ENCODE measurements around the gene EFNA1.
A peak's percentile ranks its signal among the peaks of the same experiment; 100 is the strongest.

EFNA1 gene, protein sequence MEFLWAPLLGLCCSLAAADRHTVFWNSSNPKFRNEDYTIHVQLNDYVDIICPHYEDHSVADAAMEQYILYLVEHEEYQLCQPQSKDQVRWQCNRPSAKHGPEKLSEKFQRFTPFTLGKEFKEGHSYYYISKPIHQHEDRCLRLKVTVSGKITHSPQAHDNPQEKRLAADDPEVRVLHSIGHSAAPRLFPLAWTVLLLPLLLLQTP

DNA sequence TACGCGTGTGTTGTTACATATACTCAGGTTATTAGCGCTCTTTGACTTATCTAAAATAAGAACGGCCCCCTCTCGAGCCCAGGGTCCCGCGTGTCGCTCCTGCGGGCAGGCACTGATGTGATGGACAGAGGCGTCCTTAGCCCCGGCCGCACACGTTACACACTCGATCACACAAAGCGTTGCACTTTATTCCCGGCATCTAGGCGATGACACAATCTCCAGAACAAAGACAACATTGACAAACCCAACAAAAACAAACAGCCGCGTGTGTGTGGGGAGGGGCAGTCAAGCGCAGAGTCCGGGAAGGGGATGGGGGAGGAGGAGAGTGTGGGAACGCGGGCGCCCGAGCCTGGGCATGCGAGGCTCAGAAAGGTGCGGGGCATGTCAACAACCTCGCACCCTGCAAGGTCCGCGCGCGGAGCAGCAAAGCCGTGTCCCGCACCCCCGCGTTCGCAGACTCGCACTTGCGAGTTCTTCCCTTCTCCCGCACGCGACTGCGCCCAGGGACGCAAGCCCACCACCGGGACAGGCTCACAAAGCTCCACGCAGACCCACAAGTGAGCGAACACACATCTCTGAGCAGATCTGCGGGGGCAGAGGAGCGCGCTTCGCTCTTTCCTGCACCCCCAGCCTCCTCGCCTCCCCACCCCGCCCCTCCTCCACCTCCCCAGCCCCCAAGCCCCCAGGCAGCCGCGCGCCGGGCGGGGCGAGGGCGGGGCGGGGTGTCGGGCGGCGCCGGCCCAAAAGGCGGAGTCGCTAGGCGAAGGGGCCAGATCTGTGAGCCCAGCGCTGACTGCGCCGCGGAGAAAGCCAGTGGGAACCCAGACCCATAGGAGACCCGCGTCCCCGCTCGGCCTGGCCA, at the start of gene EFNA1:
Gene EFNA1 (plus strand): TSS at position 772 of the 862 bp plus-strand sequence. CDS start 102 bp downstream, outside the sequence.
- no peaks in the 10 kb centered on the region for H3K27me3 ChIP-seq (ENCODE audit: control insufficient read depth in 1 of 2, insufficient read depth in 2 of 2, low read length in 2 of 2)

GRCh38 chr1:155078469-155079209, 49.0 kb upstream of the EFNA1 start, which contains the start of gene EFNA3:
Gene EFNA3, plus strand, starts transcription at chr1:155078837. Its CDS starts 105 bp downstream, at chr1:155078942.
- no peaks in the 10 kb centered on the region for H3K36me3 ChIP-seq (ENCODE audit: control insufficient read depth in 1 of 2, insufficient read depth in 2 of 2, low read length in 2 of 2)
- peaks cover 41 to 44% of the 10 kb centered on the region in 2 donors for H3K27me3 ChIP-seq (ENCODE audit: control insufficient read depth in 1 of 2, insufficient read depth in 2 of 2, low read length in 2 of 2)
- no peak within 1 kb of the TSS for H3K27ac ChIP-seq (ENCODE audit: low read depth, low read length)
- peaks cover 42 to 46% of the 10 kb centered on the region in 2 donors for H3K4me1 ChIP-seq (ENCODE audit: control insufficient read depth in 1 of 2, insufficient read depth in 2 of 2, low read length in 2 of 2)
- peak within 1 kb of the TSS; percentile 32 to 44 for H3K4me3 ChIP-seq (ENCODE audit: low read depth in 1 of 2, low read length in 2 of 2)
- H3K9me3 ChIP-seq (ENCODE audit: control insufficient read depth in 1 of 2, low read length in 2 of 2) = no peaks in the 10 kb centered on the region
- peak within 1 kb of the TSS in 1 of 2 donors; percentile 0 for H3K9ac ChIP-seq (ENCODE audit: low read depth in 1 of 2, low read length in 2 of 2)

More for the DNA sequence above, at the start of gene EFNA1:
- H3K9me3 ChIP-seq (ENCODE audit: control insufficient read depth in 1 of 2, low read length in 2 of 2) = no peaks in the 10 kb centered on the region
- peak within 1 kb of the TSS; percentile 64 to 73 for H3K4me3 ChIP-seq (ENCODE audit: low read depth in 1 of 2, low read length in 2 of 2)
- H3K27ac ChIP-seq (ENCODE audit: low read depth, low read length) = peak within 1 kb of the TSS; percentile 96
- peak within 1 kb of the TSS; percentile 84 to 96 for H3K9ac ChIP-seq (ENCODE audit: low read depth in 1 of 2, low read length in 2 of 2)
- H3K36me3 ChIP-seq (ENCODE audit: control insufficient read depth in 1 of 2, insufficient read depth in 2 of 2, low read length in 2 of 2) = peaks cover 8 to 15% of the 10 kb centered on the region in 2 donors
- H3K4me1 ChIP-seq (ENCODE audit: control insufficient read depth in 1 of 2, insufficient read depth in 2 of 2, low read length in 2 of 2) = peaks cover 39 to 69% of the 10 kb centered on the region in 2 donors

- H3K9ac ChIP-seq (ENCODE audit: low read depth in 1 of 2, low read length in 2 of 2) = peak overlapping the region in 1 of 2 donors; percentile 0
- H3K27me3 ChIP-seq (ENCODE audit: control insufficient read depth in 1 of 2, insufficient read depth in 2 of 2, low read length in 2 of 2) = peaks cover 41 to 49% of the 10 kb centered on the region in 2 donors
- H3K27ac ChIP-seq (ENCODE audit: low read depth, low read length) = no peak overlapping the region
- no peaks in the 10 kb centered on the region for H3K9me3 ChIP-seq (ENCODE audit: control insufficient read depth in 1 of 2, low read length in 2 of 2)
- H3K36me3 ChIP-seq (ENCODE audit: control insufficient read depth in 1 of 2, insufficient read depth in 2 of 2, low read length in 2 of 2) = no peaks in the 10 kb centered on the region
- peaks cover 47 to 51% of the 10 kb centered on the region in 2 donors for H3K4me1 ChIP-seq (ENCODE audit: control insufficient read depth in 1 of 2, insufficient read depth in 2 of 2, low read length in 2 of 2)
- H3K4me3 ChIP-seq (ENCODE audit: low read depth in 1 of 2, low read length in 2 of 2) = peak overlapping the region; percentile 22 to 44
These were observed 48.5 kb upstream of the EFNA1 start for GRCh38 chr1:155079210-155079486.

- H3K27ac ChIP-seq (ENCODE audit: low read depth, low read length) = no peak overlapping the region
- H3K4me3 ChIP-seq (ENCODE audit: low read depth in 1 of 2, low read length in 2 of 2) = peak overlapping the region; percentile 22 to 44
- peaks cover 53 to 56% of the 10 kb centered on the region in 2 donors for H3K4me1 ChIP-seq (ENCODE audit: control insufficient read depth in 1 of 2, insufficient read depth in 2 of 2, low read length in 2 of 2)
- H3K27me3 ChIP-seq (ENCODE audit: control insufficient read depth in 1 of 2, insufficient read depth in 2 of 2, low read length in 2 of 2) = peaks cover 41 to 50% of the 10 kb centered on the region in 2 donors
- peak overlapping the region in 1 of 2 donors; percentile 0 for H3K9ac ChIP-seq (ENCODE audit: low read depth in 1 of 2, low read length in 2 of 2)
- H3K9me3 ChIP-seq (ENCODE audit: control insufficient read depth in 1 of 2, low read length in 2 of 2) = no peaks in the 10 kb centered on the region
- H3K36me3 ChIP-seq (ENCODE audit: control insufficient read depth in 1 of 2, insufficient read depth in 2 of 2, low read length in 2 of 2) = no peaks in the 10 kb centered on the region
These were observed 48.0 kb upstream of the EFNA1 start for GRCh38 chr1:155079487-155080311.

GRCh38 chr1:155080312-155081228, 47.1 kb upstream of the EFNA1 start:
- Histone ChIP-seq H3K9ac (ENCODE audit: low read depth in 1 of 2, low read length in 2 of 2) (no peak overlapping the region), H3K36me3 (ENCODE audit: control insufficient read depth in 1 of 2, insufficient read depth in 2 of 2, low read length in 2 of 2) (no peaks in the 10 kb centered on the region), H3K4me1 (ENCODE audit: control insufficient read depth in 1 of 2, insufficient read depth in 2 of 2, low read length in 2 of 2) (peaks cover 53 to 58% of the 10 kb centered on the region in 2 donors), H3K9me3 (ENCODE audit: control insufficient read depth in 1 of 2, low read length in 2 of 2) (no peaks in the 10 kb centered on the region), H3K27me3 (ENCODE audit: control insufficient read depth in 1 of 2, insufficient read depth in 2 of 2, low read length in 2 of 2) (peaks cover 41 to 50% of the 10 kb centered on the region in 2 donors), H3K4me3 (ENCODE audit: low read depth in 1 of 2, low read length in 2 of 2) (peak overlapping the region; percentile 50 to 54), H3K27ac (ENCODE audit: low read depth, low read length) (no peak overlapping the region)

DNA sequence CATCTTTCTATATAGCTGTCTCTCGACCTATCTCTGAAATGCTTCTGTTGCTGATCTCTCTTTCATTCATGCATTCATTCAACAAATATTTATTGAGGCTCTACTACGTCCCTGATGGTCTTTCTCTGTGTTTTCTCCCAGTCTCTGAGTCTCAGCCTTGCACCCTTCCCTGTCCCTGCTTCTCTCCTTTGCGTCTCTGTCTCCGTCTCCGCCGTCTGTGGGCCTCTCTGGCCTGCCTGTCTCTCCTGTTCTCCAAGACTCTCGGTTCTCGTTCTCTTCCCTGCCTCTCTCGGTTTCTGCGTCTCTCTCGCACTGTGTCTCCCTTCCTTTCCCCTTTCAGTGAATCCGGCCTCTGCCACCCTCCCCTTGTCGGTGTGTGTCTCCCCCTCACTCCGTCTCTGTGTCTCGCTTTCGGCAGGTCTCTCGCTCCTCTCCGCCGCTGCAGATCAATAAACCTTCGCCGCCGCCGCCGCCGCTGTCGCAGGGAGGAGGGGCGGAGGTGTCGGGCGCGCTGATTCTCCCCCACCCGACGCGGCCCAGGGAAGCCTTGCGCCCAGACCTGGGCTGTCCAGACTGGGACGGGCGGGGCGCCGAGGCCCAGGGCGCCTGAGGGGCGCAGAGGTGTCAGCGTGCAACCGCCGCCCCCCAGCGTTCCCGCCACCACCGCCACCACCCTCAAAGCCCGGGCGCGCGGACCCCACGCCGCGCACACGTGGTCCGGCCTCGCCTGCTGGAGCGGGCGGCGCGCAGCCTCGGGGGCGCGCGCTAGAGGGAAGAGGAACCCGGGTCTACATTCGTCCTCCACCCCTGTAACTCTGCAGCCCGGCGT, 46.0 kb upstream of the EFNA1 start:
- Histone ChIP-seq H3K27ac (ENCODE audit: low read depth, low read length) (no peak overlapping the region), H3K9ac (ENCODE audit: low read depth in 1 of 2, low read length in 2 of 2) (peak overlapping the region in 1 of 2 donors; percentile 44), H3K9me3 (ENCODE audit: control insufficient read depth in 1 of 2, low read length in 2 of 2) (no peaks in the 10 kb centered on the region), H3K27me3 (ENCODE audit: control insufficient read depth in 1 of 2, insufficient read depth in 2 of 2, low read length in 2 of 2) (peaks cover 41 to 50% of the 10 kb centered on the region in 2 donors), H3K4me3 (ENCODE audit: low read depth in 1 of 2, low read length in 2 of 2) (peak overlapping the region; percentile 37 to 58), H3K4me1 (ENCODE audit: control insufficient read depth in 1 of 2, insufficient read depth in 2 of 2, low read length in 2 of 2) (peaks cover 56 to 68% of the 10 kb centered on the region in 2 donors), H3K36me3 (ENCODE audit: control insufficient read depth in 1 of 2, insufficient read depth in 2 of 2, low read length in 2 of 2) (no peaks in the 10 kb centered on the region)

- Histone ChIP-seq H3K9me3 (ENCODE audit: control insufficient read depth in 1 of 2, low read length in 2 of 2) (no peaks in the 10 kb centered on the region), H3K4me1 (ENCODE audit: control insufficient read depth in 1 of 2, insufficient read depth in 2 of 2, low read length in 2 of 2) (peaks cover 56 to 68% of the 10 kb centered on the region in 2 donors), H3K36me3 (ENCODE audit: control insufficient read depth in 1 of 2, insufficient read depth in 2 of 2, low read length in 2 of 2) (no peaks in the 10 kb centered on the region), H3K4me3 (ENCODE audit: low read depth in 1 of 2, low read length in 2 of 2) (peak overlapping the region; percentile 37 to 43), H3K9ac (ENCODE audit: low read depth in 1 of 2, low read length in 2 of 2) (peak overlapping the region; percentile 42 to 47), H3K27me3 (ENCODE audit: control insufficient read depth in 1 of 2, insufficient read depth in 2 of 2, low read length in 2 of 2) (peaks cover 41 to 50% of the 10 kb centered on the region in 2 donors), H3K27ac (ENCODE audit: low read depth, low read length) (no peak overlapping the region)
These were observed 45.2 kb upstream of the EFNA1 start for GRCh38 chr1:155082301-155083051.

- H3K27ac ChIP-seq (ENCODE audit: low read depth, low read length) = no peak overlapping the region
- peak overlapping the region; percentile 36 to 47 for H3K9ac ChIP-seq (ENCODE audit: low read depth in 1 of 2, low read length in 2 of 2)
- H3K4me3 ChIP-seq (ENCODE audit: low read depth in 1 of 2, low read length in 2 of 2) = peak overlapping the region; percentile 37 to 43
- H3K9me3 ChIP-seq (ENCODE audit: control insufficient read depth in 1 of 2, low read length in 2 of 2) = no peaks in the 10 kb centered on the region
- H3K36me3 ChIP-seq (ENCODE audit: control insufficient read depth in 1 of 2, insufficient read depth in 2 of 2, low read length in 2 of 2) = no peaks in the 10 kb centered on the region
- H3K27me3 ChIP-seq (ENCODE audit: control insufficient read depth in 1 of 2, insufficient read depth in 2 of 2, low read length in 2 of 2) = peaks cover 41 to 50% of the 10 kb centered on the region in 2 donors
- H3K4me1 ChIP-seq (ENCODE audit: control insufficient read depth in 1 of 2, insufficient read depth in 2 of 2, low read length in 2 of 2) = peaks cover 56 to 68% of the 10 kb centered on the region in 2 donors
These were observed 44.6 kb upstream of the EFNA1 start for GRCh38 chr1:155083052-155083541.
